GM19193 (cell line): Measurements from ENCODE around the gene ZNF667.

Experiments
- POLR2A ChIP-seq: IDR thresholded peaks from 4 replicates; pipeline ENCODE4 v1.6.1; 2011; ENCODE audit not compliant: insufficient read depth, insufficient read length; ENCODE audit errors: extremely low read depth

ZNF667 gene

DNA sequence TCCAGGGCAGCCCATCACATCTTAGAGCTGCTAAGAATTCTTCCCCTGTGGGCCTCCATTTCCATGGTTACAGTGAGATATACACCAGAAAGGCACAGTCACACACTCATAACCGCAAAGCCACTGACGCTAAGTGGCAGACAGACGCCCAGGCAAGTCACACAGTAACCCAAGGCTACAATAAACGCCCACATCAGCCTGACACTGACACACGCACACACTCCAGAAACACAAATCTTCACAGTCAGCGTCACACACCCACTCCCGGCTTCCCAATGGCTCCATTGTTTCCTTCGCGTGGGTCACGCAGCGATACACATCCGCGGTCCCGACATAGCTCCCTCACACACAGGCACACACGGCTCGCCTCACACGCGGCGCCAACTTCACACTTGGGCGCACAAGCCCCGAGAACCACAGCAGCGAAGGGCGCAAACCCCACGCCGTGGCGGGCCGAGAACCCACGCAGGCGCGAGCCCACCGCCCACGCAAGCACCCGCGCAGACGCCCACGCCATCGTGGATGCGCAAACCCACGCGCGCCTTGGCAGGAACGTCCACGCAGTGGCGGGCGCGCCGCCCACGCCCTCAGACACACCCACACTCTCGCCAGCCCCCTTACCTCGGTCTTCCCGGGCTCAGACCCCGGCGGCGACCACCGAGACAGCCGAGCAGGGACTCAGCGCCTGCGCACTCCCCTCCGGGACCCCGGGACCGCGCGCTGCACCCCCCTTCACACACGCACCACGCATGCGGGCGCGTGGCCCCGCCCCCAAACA is at the start of gene ZNF667:
Gene ZNF667, minus strand, starts transcription at position 695 of the 778 bp plus-strand sequence. CDS start 14,975 bp downstream, outside the sequence.
- no peak for TF ChIP-seq POLR2A

GRCh38 chr19:56525214-56525860 is 48.2 kb upstream of the ZNF667 start:
- no peak for TF ChIP-seq POLR2A

DNA sequence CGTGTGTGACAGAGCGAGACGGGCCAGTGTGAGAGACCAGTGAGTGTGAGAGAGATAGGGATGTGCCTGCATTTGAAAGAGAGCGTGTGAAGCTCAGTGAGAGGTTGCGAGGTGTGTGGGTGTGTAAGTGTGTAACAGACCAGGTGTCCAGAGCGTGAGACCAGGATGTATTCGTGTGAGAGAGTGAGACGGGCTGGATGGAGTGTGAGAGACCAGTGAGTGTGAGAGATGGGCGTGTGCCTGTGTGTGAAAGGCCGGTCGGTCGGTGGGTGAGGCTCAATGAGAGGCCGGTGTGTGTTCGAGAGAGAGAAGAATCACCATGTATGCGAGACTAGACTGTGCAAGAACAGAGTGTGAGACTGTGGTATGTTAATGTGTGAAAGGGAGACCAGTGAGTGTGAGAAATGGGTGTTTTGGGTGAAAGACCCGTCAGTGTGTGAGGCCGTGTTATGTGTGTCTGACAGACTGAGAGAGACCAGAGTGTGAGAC is 31.2 kb upstream of the ZNF667 start:
- TF ChIP-seq POLR2A: no peak

GRCh38 chr19:56507446-56508289 is 30.5 kb upstream of the ZNF667 start, which contains the start of gene ZNF471:
TSS of gene ZNF471 (plus strand) at chr19:56507855. CDS start at chr19:56511572, 3,717 bp downstream.
- TF ChIP-seq POLR2A: no peak

GRCh38 chr19:56504581-56504980 is 27.4 kb upstream of the ZNF667 start:
- TF ChIP-seq POLR2A: no peak

DNA sequence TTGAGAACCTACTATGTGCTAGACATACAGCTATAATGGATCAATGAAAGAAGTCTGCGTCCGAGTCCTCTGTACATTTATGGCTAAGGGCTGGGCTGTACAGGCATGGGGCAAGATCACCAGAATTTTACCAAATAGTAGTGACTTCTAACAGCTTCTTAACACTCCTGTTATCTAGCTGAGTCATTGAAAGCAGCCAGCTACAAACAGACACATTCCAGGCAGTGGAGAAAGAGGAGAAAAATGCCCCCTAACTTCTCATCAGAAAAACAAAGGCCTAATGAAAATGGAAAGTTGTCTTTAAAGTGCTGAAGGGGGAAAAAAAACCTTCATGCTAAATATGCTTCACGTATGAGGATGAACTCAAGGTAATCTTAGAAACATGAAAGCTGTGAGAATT is 14.3 kb upstream of the ZNF667 start:
- TF ChIP-seq POLR2A: no peak

DNA sequence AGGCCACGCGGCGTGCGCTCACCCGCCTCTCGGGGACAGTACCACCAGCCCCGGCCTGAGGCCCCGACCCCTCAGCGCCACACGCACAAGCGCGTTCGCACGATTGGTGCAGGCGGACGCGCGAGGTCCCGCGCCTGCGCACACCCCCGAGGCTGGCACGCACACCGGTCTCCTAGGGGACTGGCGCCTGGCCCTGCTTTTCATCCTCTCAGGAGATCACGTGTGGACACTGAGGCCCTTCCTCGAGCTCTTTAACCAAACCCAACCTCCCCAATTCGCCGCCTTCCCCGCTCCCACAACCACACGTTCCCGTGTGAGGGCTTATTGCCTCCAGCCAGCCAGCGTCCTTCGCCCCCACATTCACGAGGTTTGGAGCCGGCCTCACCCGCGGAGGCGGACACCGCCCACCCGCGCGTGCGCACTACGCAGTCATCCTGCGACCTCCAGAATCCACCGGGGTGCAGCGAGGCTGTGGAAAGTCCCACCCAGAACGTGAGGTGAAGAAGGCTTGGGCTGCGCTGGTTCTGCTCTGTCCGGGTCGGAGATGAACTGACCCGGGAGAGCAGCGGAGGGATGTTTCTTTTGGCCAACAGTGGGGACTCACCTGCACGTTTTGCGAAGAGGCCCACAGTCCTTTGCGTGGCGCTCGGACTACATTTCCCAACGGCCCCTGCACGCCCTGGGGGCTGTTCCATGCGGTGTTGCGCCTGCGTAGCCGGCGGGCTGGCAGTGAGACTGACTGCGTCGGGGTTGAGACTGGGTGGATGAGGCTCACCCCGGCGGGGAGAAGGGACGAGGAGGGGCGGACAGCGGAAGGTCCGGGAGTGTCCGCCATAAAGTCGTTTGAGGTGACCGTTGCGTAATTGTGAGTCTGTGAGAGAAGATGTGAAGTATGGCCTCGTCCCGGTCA is 539 bp upstream of the ZNF667 start:
- TF ChIP-seq POLR2A: no peak

DNA sequence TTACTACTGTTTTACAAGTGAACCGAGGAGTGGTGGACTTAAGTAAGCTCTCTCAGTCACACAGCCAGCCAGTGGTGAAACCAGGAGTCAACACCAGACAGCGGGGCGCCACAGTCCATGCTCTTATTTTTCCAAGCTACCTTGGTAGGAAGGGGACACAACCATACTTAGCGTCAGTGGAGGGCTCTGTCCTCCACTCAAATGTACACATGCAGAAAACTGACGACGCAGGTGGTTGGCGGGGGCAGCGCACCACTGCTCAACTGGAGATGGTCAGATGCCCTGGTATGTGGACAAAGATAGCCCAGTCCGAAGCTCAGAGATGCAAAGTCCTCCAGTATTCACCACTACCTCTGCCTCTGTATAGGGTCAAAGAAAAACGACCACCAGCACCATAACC is 1.1 kb downstream of the ZNF667 start:
- TF ChIP-seq POLR2A: no peak

- TF ChIP-seq POLR2A: no peak
Measured at GRCh38 chr19:56474308-56474707, 2.8 kb downstream of the ZNF667 start.

DNA sequence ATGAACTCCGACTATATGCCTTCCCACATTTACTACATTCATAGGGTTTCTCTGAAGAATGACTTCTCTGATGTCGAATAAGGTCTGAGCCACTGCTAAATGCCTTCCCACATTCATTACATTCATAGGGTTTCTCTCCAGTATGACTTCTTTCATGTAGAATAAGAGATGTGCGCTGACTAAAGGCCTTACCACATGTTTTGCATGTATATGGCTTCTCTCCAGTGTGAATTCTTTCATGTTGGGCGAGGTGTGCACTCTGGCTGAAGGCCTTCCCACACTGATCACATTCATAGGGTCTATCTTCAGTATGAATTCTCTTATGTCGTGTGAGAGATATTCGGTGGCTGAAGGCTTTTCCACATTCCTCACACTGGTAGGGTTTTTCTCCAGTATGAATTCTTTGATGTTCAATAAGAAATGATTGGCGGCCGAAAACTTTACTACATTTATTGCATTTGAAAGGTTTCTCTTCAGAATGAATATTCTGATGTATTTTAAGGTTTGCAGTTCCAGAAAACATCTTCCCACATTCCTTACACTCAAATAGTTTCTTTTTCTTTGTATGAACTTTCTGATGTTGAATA is 35.8 kb downstream of the ZNF667 start:
- no peak for TF ChIP-seq POLR2A

GRCh38 chr19:56423985-56424353 is 53.2 kb downstream of the ZNF667 start:
- no peak for TF ChIP-seq POLR2A

- no peak for TF ChIP-seq POLR2A
Measured at GRCh38 chr19:56423276-56423984, 53.7 kb downstream of the ZNF667 start.

- no peak for TF ChIP-seq POLR2A
Measured at GRCh38 chr19:56405062-56405461, 72.1 kb downstream of the ZNF667 start.
